A673 (cell line): ENCODE data around the gene LPP.

Experiments used
- EZH2 ChIP-seq: fragments of 200-600 bp; sonication (generic); IDR thresholded peaks from 2 replicates; pipeline ENCODE4 v1.6.1; 2017; ENCODE audit warnings: borderline replicate concordance, low read depth, mild to moderate bottlenecking, mixed read lengths, antibody characterized with exemption, low read length; ENCODE audit not compliant: poor library complexity, severe bottlenecking
- TF ChIP-seq, protein P1 (sequence below): fragments of 300-800, 200-600 bp; sonication (generic); conservative IDR thresholded peaks from 2 replicates; pipeline ENCODE4 v1.5.1; 2017; ENCODE audit warnings: low read depth, mild to moderate bottlenecking, antibody characterized with exemption, low read length, moderate library complexity, mixed read lengths

DNA sequence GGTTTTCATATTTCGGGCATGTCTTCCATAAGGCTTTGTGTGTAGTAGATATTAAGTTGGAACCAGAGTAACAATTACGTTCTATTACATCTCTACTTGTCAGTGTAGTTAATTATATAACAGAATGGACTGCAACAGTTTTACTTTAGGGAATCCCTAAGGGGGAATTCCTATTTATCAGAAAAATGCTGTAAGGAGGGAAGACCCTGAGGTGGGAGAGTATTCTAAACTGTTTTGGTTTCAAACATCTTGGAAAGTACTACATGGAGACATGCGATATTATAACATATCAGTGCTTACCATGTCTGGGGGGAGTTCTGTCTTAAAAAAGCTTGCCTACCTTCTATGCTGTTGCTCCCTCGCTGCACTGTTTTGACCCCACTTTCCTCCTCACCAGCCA, 238.1 kb downstream of the LPP start:
- TF ChIP-seq, protein P1, sequence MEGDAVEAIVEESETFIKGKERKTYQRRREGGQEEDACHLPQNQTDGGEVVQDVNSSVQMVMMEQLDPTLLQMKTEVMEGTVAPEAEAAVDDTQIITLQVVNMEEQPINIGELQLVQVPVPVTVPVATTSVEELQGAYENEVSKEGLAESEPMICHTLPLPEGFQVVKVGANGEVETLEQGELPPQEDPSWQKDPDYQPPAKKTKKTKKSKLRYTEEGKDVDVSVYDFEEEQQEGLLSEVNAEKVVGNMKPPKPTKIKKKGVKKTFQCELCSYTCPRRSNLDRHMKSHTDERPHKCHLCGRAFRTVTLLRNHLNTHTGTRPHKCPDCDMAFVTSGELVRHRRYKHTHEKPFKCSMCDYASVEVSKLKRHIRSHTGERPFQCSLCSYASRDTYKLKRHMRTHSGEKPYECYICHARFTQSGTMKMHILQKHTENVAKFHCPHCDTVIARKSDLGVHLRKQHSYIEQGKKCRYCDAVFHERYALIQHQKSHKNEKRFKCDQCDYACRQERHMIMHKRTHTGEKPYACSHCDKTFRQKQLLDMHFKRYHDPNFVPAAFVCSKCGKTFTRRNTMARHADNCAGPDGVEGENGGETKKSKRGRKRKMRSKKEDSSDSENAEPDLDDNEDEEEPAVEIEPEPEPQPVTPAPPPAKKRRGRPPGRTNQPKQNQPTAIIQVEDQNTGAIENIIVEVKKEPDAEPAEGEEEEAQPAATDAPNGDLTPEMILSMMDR: no peak
- no peak for TF ChIP-seq EZH2
